Measurements from ENCODE around the gene CYP4F12. TPM values are rescaled to one million over a fixed set of nuclear protein-coding genes. Genes with fewer than 3 reads are reported as not detected.

The CYP4F12 gene
- polyA plus RNA-seq, 1 donor (not counting 4 experiments of a cell fraction or from before 2014, with no cell fraction given): 2.0 TPM

DNA sequence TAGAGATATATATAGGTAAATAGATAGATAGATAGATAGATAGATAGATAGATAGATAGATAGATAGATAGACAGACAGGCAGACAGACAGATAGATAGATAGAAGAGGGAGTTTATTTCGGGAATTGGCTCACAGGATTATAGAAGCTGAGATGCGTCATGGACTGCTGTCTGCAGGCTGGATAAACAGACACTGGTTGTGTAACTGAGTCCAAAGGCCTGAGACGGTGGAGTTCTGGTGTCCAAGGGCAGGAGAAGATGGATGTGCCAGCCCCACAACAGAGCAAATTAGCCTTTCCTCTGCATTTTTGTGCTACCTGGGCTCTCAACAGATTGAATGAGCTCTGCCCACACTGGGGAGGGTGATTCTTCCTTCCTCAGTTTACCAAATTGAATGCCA lies 29.5 kb upstream of the CYP4F12 start:
- Histone ChIP-seq H4K20me1 (ENCODE audit: control insufficient read depth, extremely low read depth, insufficient read depth, low read length) (no peaks in the 10 kb centered on the region), H3K9me3 (ENCODE audit: control insufficient read depth, low read depth, low read length) (no peaks in the 10 kb centered on the region), H3K4me1 (ENCODE audit: control insufficient read depth, extremely low read depth, insufficient read depth, low read length) (no peaks in the 10 kb centered on the region), H3K27me3 (ENCODE audit: control insufficient read depth, extremely low read depth, insufficient read depth, low read length) (no peaks in the 10 kb centered on the region), H3K36me3 (ENCODE audit: control insufficient read depth in 2 of 2, extremely low read depth in 1 of 2, insufficient read depth in 2 of 2, low read length in 2 of 2) (no peaks in the 10 kb centered on the region), H3K27ac (ENCODE audit: control insufficient read depth, insufficient read depth, low read length) (no peak overlapping the region), H3K9me1 (ENCODE audit: control insufficient read depth, extremely low read depth, insufficient read depth, low read length) (no peaks in the 10 kb centered on the region), H2AFZ (ENCODE audit: control insufficient read depth, low read length) (no peak overlapping the region), H3K4me2 (ENCODE audit: control insufficient read depth, extremely low read depth, insufficient read depth, low read depth, low read length) (no peak overlapping the region), H3K9ac (ENCODE audit: control insufficient read depth, extremely low read depth, insufficient read depth, low read length) (no peak overlapping the region), H3K4me3 (ENCODE audit: control insufficient read depth in 2 of 3, extremely low read depth in 1 of 3, insufficient read depth in 2 of 3, low read depth in 1 of 3, low read length in 3 of 3) (no peak overlapping the region), H3K79me2 (ENCODE audit: control insufficient read depth, insufficient read depth, low read length) (no peaks in the 10 kb centered on the region)
- DNase-seq (ENCODE audit: low read depth, low spot score) (no peak), FAIRE-seq (no peak)
- TF ChIP-seq, protein P1, sequence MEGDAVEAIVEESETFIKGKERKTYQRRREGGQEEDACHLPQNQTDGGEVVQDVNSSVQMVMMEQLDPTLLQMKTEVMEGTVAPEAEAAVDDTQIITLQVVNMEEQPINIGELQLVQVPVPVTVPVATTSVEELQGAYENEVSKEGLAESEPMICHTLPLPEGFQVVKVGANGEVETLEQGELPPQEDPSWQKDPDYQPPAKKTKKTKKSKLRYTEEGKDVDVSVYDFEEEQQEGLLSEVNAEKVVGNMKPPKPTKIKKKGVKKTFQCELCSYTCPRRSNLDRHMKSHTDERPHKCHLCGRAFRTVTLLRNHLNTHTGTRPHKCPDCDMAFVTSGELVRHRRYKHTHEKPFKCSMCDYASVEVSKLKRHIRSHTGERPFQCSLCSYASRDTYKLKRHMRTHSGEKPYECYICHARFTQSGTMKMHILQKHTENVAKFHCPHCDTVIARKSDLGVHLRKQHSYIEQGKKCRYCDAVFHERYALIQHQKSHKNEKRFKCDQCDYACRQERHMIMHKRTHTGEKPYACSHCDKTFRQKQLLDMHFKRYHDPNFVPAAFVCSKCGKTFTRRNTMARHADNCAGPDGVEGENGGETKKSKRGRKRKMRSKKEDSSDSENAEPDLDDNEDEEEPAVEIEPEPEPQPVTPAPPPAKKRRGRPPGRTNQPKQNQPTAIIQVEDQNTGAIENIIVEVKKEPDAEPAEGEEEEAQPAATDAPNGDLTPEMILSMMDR (optimal IDR thresholded peaks at IDR 0.05 in 1 of 3, IDR thresholded peaks at IDR 0.05 in 1 of 3, conservative IDR thresholded peaks at IDR 0.05 in 1 of 3; ENCODE audit: extremely low read depth in 1 of 3, insufficient read depth in 2 of 3, low read length in 3 of 3): no peak
- no peak for TF ChIP-seq EZH2 (IDR thresholded peaks at IDR 0.05; ENCODE audit: low read length)
- dilution Hi-C loops (cut with MboI; ENCODE audit: extremely low pct_ligation_motif_present, low sequenced_read_pairs): no loop called here

GRCh38 chr19:15644066-15644741 lies 28.7 kb upstream of the CYP4F12 start:
- no peaks in the 10 kb centered on the region for H3K4me1 ChIP-seq (ENCODE audit: control insufficient read depth, extremely low read depth, insufficient read depth, low read length)
- TF ChIP-seq, protein P1 (optimal IDR thresholded peaks at IDR 0.05 in 1 of 3, IDR thresholded peaks at IDR 0.05 in 1 of 3, conservative IDR thresholded peaks at IDR 0.05 in 1 of 3; ENCODE audit: extremely low read depth in 1 of 3, insufficient read depth in 2 of 3, low read length in 3 of 3): no peak
- no peak overlapping the region for H3K9ac ChIP-seq (ENCODE audit: control insufficient read depth, extremely low read depth, insufficient read depth, low read length)
- DNase-seq (ENCODE audit: low read depth, low spot score) (no peak), FAIRE-seq (no peak)
- H3K4me3 ChIP-seq (ENCODE audit: control insufficient read depth in 2 of 3, extremely low read depth in 1 of 3, insufficient read depth in 2 of 3, low read depth in 1 of 3, low read length in 3 of 3): no peak overlapping the region
- H4K20me1 ChIP-seq (ENCODE audit: control insufficient read depth, extremely low read depth, insufficient read depth, low read length): no peaks in the 10 kb centered on the region
- H3K9me1 ChIP-seq (ENCODE audit: control insufficient read depth, extremely low read depth, insufficient read depth, low read length): no peaks in the 10 kb centered on the region
- no peak overlapping the region for H2AFZ ChIP-seq (ENCODE audit: control insufficient read depth, low read length)
- H3K9me3 ChIP-seq (ENCODE audit: control insufficient read depth, low read depth, low read length): no peaks in the 10 kb centered on the region
- H3K79me2 ChIP-seq (ENCODE audit: control insufficient read depth, insufficient read depth, low read length): no peaks in the 10 kb centered on the region
- H3K27ac ChIP-seq (ENCODE audit: control insufficient read depth, insufficient read depth, low read length): no peak overlapping the region
- dilution Hi-C loops (cut with MboI; ENCODE audit: extremely low pct_ligation_motif_present, low sequenced_read_pairs): no loop called here
- H3K4me2 ChIP-seq (ENCODE audit: control insufficient read depth, extremely low read depth, insufficient read depth, low read depth, low read length): no peak overlapping the region
- no peaks in the 10 kb centered on the region for H3K27me3 ChIP-seq (ENCODE audit: control insufficient read depth, extremely low read depth, insufficient read depth, low read length)
- no peaks in the 10 kb centered on the region for H3K36me3 ChIP-seq (ENCODE audit: control insufficient read depth in 2 of 2, extremely low read depth in 1 of 2, insufficient read depth in 2 of 2, low read length in 2 of 2)

Data from keratinocyte (primary cell).